ENCODE data around the gene WSB1.

GRCh38 chr17:27349540-27350021, 55.7 kb downstream of the WSB1 start:
- TF ChIP-seq CTCF (IDR thresholded peaks at IDR 0.05; ENCODE audit: borderline replicate concordance, extremely low read depth, low read length, poor library complexity, severe bottlenecking) (no peak), EZH2 (IDR thresholded peaks at IDR 0.05; ENCODE audit: borderline replicate concordance, low read depth, low read length, severe bottlenecking) (no peak)

All from DND-41 (cell line).